Measurements from ENCODE around the gene IRAK1.

Gene IRAK1

DNA sequence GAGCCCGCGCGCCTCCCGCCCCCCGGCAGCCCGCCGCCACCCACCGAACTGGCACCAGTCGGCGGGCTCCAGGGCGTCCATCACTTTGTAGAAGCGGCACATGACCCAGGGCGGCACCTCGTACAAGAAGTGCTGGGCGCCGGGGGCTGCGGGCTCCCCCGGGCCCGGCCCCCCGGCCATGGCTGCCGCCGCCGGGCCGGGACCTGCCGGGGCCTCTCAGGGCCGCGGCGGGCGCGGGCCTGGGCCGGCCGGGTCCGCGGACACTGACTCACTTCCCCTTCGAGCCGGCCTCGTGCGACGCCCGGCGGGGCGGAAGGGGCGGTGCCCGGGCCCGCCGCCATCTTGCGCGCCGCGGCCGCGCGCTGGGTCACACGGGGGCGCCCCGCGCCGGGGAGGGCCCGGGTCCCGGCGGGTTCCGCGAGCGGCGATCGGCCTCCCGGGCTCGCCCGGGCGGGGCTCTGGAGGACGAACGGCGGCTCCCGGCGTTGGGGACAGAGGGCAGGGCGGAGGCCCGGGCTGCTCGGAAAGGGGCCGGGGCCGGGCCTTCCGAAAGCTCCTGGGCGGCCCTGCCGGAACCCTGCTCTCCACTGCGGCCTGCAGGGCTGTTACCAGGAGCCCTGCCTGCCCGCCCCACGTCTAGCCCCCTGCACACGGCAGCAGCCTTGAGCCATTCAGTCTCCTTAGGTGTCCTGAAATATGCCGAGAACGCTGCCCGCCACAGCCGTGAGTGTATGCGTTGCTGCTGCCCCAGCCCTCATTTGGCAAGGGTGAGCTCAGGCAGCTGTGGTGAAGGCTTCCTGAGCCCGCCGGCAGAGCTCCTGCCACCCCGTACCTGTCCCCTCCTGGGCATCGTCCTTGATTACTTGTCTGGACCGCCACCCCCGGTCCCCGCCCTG lies at the start of gene IRAK1:
IRAK1 (minus strand) TSS at position 270 of the 896 bp plus-strand sequence; CDS start at position 180, 90 bp downstream.
- peak; percentile 65 for DNase-seq

DNA sequence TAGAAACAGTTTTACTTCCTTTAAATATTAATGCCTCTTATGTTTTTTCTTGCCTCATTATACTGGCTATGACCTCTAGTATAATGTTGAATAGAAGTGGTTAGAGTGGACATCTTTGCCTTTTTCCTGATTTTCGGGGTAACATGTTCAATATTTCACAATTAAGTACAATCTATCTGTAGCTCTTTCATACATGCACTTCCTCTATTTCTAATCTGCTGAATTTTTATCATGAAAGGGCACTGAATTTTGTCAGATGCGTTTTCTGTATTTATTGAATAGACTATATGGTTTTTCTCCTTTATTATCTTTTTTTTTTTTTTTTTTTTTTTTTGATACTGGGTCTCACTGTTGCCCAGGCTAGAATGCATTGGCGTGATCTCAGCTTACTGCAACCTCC lies 48.9 kb upstream of the IRAK1 start:
- DNase-seq: no peak

DNA sequence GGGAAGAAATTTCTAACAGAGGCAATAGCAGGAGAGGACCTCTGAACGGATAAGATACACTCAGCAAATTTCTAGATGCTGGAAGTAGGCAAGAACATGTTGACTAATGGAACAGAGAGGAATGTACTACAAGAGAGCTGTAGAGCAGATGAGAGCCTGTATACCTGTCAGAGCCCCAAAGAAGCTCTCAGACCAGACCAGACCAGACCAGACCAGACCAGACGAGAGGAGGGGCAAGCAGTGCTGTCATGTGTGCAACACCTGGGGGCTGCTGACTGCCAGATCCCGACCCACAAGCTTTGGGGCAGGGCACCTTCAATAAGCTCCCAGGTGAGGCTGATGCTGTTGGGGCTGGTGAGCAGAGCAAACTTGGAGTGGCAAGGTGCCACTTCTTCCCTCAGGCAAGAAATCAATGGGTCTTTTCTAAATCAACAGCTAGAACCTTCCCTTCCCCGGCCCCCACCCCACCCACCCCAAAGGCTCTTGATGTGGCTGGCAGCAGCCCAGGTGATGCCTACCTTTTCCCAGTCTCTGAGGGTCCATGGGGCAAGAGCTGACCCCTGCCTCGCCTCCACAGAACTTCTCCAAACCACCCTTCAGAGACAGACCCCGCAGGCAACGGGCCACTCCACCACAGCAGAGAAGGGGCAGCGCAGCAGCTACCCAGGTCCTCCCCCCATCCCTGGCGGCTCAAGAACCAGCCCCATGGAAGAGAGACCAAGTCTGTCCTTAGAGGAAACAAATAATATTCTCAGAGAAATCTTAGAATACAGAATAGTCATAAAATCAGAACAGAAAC lies 45.1 kb upstream of the IRAK1 start:
- DNase-seq: no peak

DNA sequence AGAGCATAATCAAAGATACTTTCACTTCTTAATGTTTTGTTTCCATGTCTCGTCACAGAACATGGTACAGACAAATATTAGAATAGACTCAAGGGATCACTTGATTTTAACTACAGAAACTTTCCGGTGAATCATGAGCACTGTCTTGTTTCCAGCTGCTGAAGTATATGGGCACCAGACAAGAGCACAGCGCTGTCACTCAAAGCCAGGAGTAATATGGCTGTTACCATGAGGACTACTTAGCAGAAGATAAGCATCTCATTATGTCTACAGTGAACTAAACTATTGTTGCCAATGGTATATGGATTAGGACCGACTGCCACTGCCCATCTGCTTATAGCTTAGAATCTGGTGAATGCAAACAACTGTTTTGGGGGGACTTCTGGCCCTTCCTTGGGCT lies 43.5 kb upstream of the IRAK1 start:
- no peak for DNase-seq

DNA sequence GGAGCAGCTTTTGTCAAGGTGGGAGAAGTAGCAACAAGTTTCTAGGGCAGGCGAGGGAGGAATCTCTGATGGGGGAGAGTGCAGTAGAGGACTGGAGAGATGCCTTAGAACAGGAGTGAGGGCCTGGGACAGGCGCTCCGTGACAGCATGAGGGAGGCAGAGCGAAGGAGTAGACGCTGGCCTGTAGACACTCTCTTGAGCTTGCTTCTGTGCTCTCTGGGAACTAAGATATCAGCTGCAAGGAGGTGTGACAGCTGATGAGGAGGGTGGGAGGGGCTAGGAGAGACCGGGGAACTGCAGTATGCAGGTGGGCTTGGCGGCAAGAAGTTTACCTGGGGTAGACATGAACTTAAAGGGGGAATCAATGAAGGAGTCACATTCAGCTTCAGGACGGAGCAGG lies 42.1 kb upstream of the IRAK1 start:
- no peak for DNase-seq

DNA sequence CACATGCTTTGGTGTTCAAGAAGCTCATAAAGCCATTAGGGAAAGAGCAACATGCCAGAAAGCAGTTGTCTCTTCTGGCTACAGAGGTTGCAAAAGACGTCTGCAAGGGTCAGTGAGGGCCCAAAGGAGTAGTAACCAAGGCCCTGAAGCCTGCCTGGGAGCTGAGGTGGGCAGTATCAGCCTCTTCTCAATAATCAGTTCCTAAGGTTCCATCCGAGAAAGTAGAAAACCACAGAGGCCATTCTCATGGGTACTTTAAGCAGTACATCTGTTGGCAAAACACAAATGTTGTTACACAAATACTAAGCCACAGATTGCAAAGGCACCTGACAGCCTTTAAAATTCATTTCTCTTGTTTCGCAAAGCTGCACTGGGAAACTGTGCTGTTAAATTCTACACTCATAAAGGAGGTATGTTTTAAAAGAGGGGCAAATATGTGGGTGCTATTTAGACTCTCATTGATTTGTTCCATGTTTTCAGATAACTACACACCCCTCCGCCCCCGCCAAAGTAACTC lies 40.1 kb upstream of the IRAK1 start:
- DNase-seq: no peak

GRCh38 chrX:154059231-154059630 lies 39.5 kb upstream of the IRAK1 start:
- no peak for DNase-seq

- no peak for DNase-seq
Measured at GRCh38 chrX:154058214-154058997, 38.7 kb upstream of the IRAK1 start.

- no peak for DNase-seq
Measured at GRCh38 chrX:154057791-154058190, 38.1 kb upstream of the IRAK1 start.

- DNase-seq: no peak
Measured at GRCh38 chrX:154056770-154057241, 37.1 kb upstream of the IRAK1 start.

GRCh38 chrX:154051201-154051810 lies 31.6 kb upstream of the IRAK1 start:
- peak; percentile 80 for DNase-seq

DNA sequence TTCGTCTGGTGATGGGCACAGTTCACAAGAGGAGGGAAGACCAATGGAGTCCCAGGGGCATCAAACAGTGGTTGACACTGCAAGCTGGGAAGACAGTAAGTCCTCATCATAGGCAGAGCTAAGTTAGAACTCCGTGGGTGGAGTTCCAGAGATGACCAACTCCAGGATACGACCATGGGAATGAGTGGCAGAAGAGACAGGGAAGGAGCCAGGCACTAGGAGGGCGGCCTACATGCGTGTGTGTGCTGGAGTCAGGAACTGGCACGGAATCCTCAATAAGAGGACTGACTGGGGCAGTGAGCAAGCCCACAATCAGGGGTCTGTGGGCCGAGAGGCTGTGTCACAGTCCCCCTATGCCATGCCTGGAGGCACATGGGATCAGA lies 30.4 kb upstream of the IRAK1 start:
- DNase-seq: no peak

DNA sequence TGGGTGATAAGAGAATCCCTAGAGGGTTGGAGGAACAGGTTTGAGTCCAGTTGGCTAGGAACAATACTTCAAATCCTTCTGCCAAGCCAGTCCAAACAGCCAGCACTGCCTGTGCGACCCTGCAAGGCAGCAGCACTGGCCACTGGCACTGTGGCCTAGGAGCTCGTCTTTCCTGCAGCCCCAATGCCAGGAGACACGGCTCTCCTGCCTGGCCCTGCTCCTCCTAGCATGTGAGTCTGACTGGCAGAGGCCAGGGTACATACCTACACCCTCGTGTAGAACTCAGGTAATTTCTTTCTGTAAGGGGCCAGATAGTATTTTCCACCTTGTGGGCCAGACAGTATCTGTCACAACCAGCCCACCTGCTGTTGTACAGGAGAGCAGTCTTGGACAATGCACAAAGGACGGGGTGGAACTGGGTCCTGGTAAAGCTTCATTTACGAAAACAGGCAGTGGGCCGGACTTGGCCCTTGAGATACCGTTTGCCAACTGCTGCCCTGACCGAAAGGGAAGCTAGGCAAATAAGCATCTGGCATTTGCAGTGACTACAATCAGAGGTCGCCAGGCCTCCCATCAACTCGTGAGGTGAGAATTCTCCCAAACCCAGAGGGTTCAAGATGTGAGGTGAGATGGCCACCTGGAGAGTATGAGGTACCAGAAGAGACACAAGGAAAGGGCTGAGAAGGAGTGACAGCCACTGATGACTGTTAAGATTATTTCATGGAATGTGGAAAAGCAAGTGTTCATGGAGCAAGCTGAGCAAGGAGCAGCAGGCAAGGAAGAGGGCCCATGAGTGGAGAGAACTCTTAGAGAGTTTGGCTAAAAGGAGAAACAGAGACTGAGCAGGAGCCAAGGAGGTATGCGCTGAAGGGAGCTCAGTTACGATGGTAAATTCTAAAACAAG lies 29.8 kb upstream of the IRAK1 start:
- no peak for DNase-seq

GRCh38 chrX:154048398-154048797 lies 28.7 kb upstream of the IRAK1 start:
- no peak for DNase-seq

DNA sequence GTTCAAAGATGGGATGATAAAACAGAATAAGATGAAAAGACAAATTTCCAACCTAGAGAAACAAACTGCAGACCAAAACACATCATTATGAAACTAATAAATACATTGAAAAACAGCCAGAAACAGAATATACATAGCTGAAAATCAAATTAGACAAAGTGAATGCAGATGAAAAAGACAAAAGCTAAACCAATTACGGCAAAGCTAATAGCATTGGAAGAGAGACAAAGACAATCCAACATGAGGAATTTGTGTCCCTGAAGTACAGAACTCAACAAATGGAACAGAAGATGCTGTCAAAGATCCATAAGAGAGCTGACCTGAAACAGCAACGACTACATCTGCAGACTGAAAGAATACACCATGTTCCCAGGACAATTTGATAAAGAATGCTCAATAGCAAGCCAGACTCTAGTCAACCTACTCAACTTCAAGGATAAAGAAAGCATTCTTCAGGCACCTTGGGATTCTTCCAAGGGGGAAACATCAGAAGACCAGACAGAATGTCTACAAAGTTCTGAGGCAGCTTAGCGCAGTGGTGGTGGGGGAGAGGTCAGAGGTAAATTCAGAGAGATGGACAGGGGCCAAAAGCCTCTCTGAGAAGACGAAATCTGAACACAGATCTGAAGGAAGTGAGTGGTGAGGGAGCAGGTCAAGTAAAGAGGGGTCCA lies 27.4 kb upstream of the IRAK1 start:
- no peak for DNase-seq

- no peak for DNase-seq
Measured at GRCh38 chrX:154046031-154046781, 26.5 kb upstream of the IRAK1 start.

- DNase-seq: no peak
Measured at GRCh38 chrX:154044091-154044490, 24.4 kb upstream of the IRAK1 start.

- DNase-seq: no peak
Measured at GRCh38 chrX:154043003-154043763, 23.5 kb upstream of the IRAK1 start.

DNA sequence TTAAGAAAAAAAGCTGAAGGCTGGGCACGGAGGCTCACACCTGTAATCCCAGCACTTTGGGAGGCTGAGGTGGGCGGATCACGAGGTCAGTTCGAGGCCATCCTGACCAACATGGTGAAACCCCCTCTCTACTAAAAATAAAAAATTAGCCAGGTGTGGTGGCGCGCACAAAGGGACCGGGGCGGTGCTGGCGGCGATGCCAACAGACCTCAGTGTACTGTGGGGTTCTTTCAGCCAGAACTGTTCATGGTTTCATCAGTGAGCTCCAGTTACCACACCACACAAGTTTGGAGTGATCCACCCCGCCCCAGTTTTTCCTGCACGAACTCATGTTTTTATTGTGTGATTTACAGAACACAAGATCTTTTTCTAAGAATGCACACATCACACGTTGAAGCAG lies 21.2 kb upstream of the IRAK1 start:
- no peak for DNase-seq
